GM21360 (cell line): ENCODE measurements around the gene PIGH.
"Not testable (repeated sequence)": the region's sequence is repeated elsewhere in the genome, so short reads cannot be mapped to it uniquely, and the experiment has no call there.

Experiments
- ATAC-seq: cut with Tn5 transposase; IDR thresholded peaks from one replicate; pipeline ENCODE4 v1.9.1; 2021; ENCODE audit warnings: mild to moderate bottlenecking, moderate library complexity; ENCODE audit not compliant: unreplicated experiment

PIGH gene

GRCh38 chr14:67599698-67600561 is at the start of gene PIGH:
TSS of gene PIGH (minus strand) at chr14:67600268. CDS start at chr14:67600203, 65 bp downstream.
- ATAC-seq: peak; percentile 95

- no peak for ATAC-seq
Measured at GRCh38 chr14:67646131-67646530, 46.1 kb upstream of the PIGH start.

GRCh38 chr14:67645414-67645813 is 45.3 kb upstream of the PIGH start:
- no peak for ATAC-seq

GRCh38 chr14:67644428-67644827 is 44.4 kb upstream of the PIGH start:
- ATAC-seq: no peak

- ATAC-seq: no peak
Measured at GRCh38 chr14:67643713-67644112, 43.6 kb upstream of the PIGH start.

GRCh38 chr14:67641902-67642749 is 42.1 kb upstream of the PIGH start:
- ATAC-seq: no peak

- no peak for ATAC-seq
Measured at GRCh38 chr14:67641480-67641879, 41.4 kb upstream of the PIGH start.

- ATAC-seq: no peak
Measured at GRCh38 chr14:67638642-67639041, 38.6 kb upstream of the PIGH start.

- no peak for ATAC-seq
Measured at GRCh38 chr14:67636361-67636919, 36.4 kb upstream of the PIGH start.

- no peak for ATAC-seq
Measured at GRCh38 chr14:67633451-67634147, 33.5 kb upstream of the PIGH start.

GRCh38 chr14:67630938-67631337 is 30.9 kb upstream of the PIGH start:
- no peak for ATAC-seq

- no peak for ATAC-seq
Measured at GRCh38 chr14:67630186-67630585, 30.1 kb upstream of the PIGH start.

- ATAC-seq: no peak
Measured at GRCh38 chr14:67627519-67627918, 27.5 kb upstream of the PIGH start.

GRCh38 chr14:67626131-67626530 is 26.1 kb upstream of the PIGH start:
- not testable (repeated sequence) for ATAC-seq

- no peak for ATAC-seq
Measured at GRCh38 chr14:67623114-67623513, 23.0 kb upstream of the PIGH start.

GRCh38 chr14:67622675-67623074 is 22.6 kb upstream of the PIGH start:
- no peak for ATAC-seq

GRCh38 chr14:67620217-67620785 is 20.2 kb upstream of the PIGH start:
- ATAC-seq: no peak

- ATAC-seq: peak; percentile 84
Measured at GRCh38 chr14:67619446-67620216, 19.6 kb upstream of the PIGH start, which contains the start of gene ARG2. TSS of gene ARG2 (plus strand) at chr14:67619920. CDS start at chr14:67619978, 58 bp downstream.

- ATAC-seq: no peak
Measured at GRCh38 chr14:67618617-67619063, 18.6 kb upstream of the PIGH start.

- ATAC-seq: no peak
Measured at GRCh38 chr14:67610491-67610890, 10.4 kb upstream of the PIGH start.
